ENCODE data around the gene IGFLR1. TPM values are rescaled to one million over a fixed set of nuclear protein-coding genes. Genes with fewer than 3 reads are reported as not detected.

The IGFLR1 gene
- total RNA-seq, 4 donors from 2014 or later = 0.87 to 4.8 (median 4.3) TPM

GRCh38 chr19:35780717-35781116, 38.5 kb upstream of the IGFLR1 start:
- DNase-seq = no peak
- Histone ChIP-seq H3K4me3 (no peak overlapping the region), H3K9me3 (no peaks in the 10 kb centered on the region), H3K36me3 (peaks cover 0 to 65% (median 0%) of the 10 kb centered on the region in 3 donors), H3K27ac (no peak overlapping the region), H3K4me1 (peaks cover 5 to 10% (median 5%) of the 10 kb centered on the region in 3 donors), H3K27me3 (no peaks in the 10 kb centered on the region)
- intact Hi-C loops (cut with DNase I) = no loop called here
- 92% methylated on average over 9 to 15 of the region's 20 CpGs for WGBS, 2 donors
- TF ChIP-seq POLR2A (IDR thresholded peaks at IDR 0.05) (no peak), CTCF (IDR thresholded peaks at IDR 0.05) (no peak)

GRCh38 chr19:35780058-35780457, 37.8 kb upstream of the IGFLR1 start:
- Histone ChIP-seq H3K27ac (no peak overlapping the region), H3K27me3 (no peaks in the 10 kb centered on the region), H3K4me3 (no peak overlapping the region), H3K36me3 (peaks cover 0 to 62% (median 0%) of the 10 kb centered on the region in 3 donors), H3K4me1 (peaks cover 5 to 13% (median 8%) of the 10 kb centered on the region in 3 donors), H3K9me3 (no peaks in the 10 kb centered on the region)
- intact Hi-C loops (cut with DNase I) = no loop called here
- no peak for TF ChIP-seq POLR2A (IDR thresholded peaks at IDR 0.05)
- no peak for TF ChIP-seq CTCF (IDR thresholded peaks at IDR 0.05)
- no peak for DNase-seq
- WGBS, 2 donors = 89 to 100% methylated on average over 3 to 16 of the region's 16 CpGs

DNA sequence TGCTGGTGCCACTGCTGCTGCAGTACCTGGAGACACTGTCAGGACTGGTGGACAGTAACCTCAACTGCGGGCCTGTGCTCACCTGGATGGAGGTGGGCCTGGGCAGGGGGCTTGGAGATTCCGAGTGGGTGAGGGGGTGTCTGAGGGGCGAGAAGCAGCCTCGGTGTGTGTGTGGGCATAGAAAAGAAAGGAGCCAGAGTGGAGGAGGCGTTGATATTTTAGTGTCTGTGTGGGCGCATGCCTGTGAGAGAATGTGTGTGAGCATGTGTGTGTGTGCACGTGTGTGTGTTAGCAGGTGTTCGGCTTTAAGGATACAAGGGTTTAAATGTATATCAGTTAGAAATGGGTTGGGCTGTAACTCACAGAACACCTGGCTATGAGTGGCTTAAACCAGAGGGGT, 36.8 kb upstream of the IGFLR1 start:
- H3K4me1 ChIP-seq = peaks cover 10 to 19% (median 13%) of the 10 kb centered on the region in 3 donors
- TF ChIP-seq CTCF (IDR thresholded peaks at IDR 0.05) (no peak), POLR2A (IDR thresholded peaks at IDR 0.05) (no peak)
- no peaks in the 10 kb centered on the region for H3K9me3 ChIP-seq
- H3K27ac ChIP-seq = no peak overlapping the region
- H3K36me3 ChIP-seq = peaks cover 0 to 52% (median 0%) of the 10 kb centered on the region in 3 donors
- intact Hi-C loops (cut with DNase I) = no loop called here
- no peaks in the 10 kb centered on the region for H3K27me3 ChIP-seq
- no peak for DNase-seq
- no peak overlapping the region for H3K4me3 ChIP-seq
- 88 to 90% methylated on average over 8 of the region's 8 CpGs for WGBS, 2 donors

GRCh38 chr19:35777961-35778360, 35.7 kb upstream of the IGFLR1 start:
- TF ChIP-seq CTCF (IDR thresholded peaks at IDR 0.05) = no peak
- no peak for TF ChIP-seq POLR2A (IDR thresholded peaks at IDR 0.05)
- intact Hi-C loops (cut with DNase I) = no loop called here
- no peak for DNase-seq
- 88 to 91% methylated on average over 4 to 5 of the region's 7 CpGs for WGBS, 2 donors
- H3K27ac ChIP-seq = no peak overlapping the region
- H3K4me1 ChIP-seq = peaks cover 10 to 25% (median 13%) of the 10 kb centered on the region in 3 donors
- no peak overlapping the region for H3K4me3 ChIP-seq
- H3K9me3 ChIP-seq = no peaks in the 10 kb centered on the region
- no peaks in the 10 kb centered on the region for H3K27me3 ChIP-seq
- peaks cover 0 to 48% (median 0%) of the 10 kb centered on the region in 3 donors for H3K36me3 ChIP-seq

- Histone ChIP-seq H3K4me1 (peaks cover 10 to 31% (median 13%) of the 10 kb centered on the region in 3 donors), H3K4me3 (no peak overlapping the region), H3K9me3 (no peaks in the 10 kb centered on the region), H3K27ac (no peak overlapping the region), H3K36me3 (peaks cover 0 to 41% (median 0%) of the 10 kb centered on the region in 3 donors), H3K27me3 (no peaks in the 10 kb centered on the region)
- no peak for DNase-seq
- intact Hi-C loops (cut with DNase I) = no loop called here
- 75 to 77% methylated on average over 11 to 13 of the region's 19 CpGs for WGBS, 2 donors
- no peak for TF ChIP-seq CTCF (IDR thresholded peaks at IDR 0.05)
- no peak for TF ChIP-seq POLR2A (IDR thresholded peaks at IDR 0.05)
These were observed 35.0 kb upstream of the IGFLR1 start for GRCh38 chr19:35777086-35777841.

Measured in esophagus squamous epithelium (tissue), 5 donors.